ENCODE measurements around the gene HLX.

The HLX gene

GRCh38 chr1:220926146-220926545 is 46.9 kb downstream of the HLX start:
- Histone ChIP-seq H3K27me3 (replicated peaks) (no peaks in the 10 kb centered on the region), H3K4me3 (ENCODE audit: low read depth, low read length) (no peak overlapping the region), H3K36me3 (replicated peaks) (no peaks in the 10 kb centered on the region), H3K27ac (no peak overlapping the region)
- TF ChIP-seq, protein P1, sequence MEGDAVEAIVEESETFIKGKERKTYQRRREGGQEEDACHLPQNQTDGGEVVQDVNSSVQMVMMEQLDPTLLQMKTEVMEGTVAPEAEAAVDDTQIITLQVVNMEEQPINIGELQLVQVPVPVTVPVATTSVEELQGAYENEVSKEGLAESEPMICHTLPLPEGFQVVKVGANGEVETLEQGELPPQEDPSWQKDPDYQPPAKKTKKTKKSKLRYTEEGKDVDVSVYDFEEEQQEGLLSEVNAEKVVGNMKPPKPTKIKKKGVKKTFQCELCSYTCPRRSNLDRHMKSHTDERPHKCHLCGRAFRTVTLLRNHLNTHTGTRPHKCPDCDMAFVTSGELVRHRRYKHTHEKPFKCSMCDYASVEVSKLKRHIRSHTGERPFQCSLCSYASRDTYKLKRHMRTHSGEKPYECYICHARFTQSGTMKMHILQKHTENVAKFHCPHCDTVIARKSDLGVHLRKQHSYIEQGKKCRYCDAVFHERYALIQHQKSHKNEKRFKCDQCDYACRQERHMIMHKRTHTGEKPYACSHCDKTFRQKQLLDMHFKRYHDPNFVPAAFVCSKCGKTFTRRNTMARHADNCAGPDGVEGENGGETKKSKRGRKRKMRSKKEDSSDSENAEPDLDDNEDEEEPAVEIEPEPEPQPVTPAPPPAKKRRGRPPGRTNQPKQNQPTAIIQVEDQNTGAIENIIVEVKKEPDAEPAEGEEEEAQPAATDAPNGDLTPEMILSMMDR (IDR thresholded peaks at IDR 0.05; ENCODE audit: low read depth, low read length, missing control alignments) = no peak
- DNase-seq = no peak
- in situ Hi-C loops (cut with HindIII; ENCODE audit: low pct_ligation_motif_present, low sequenced_read_pairs) = no loop called here

GRCh38 chr1:220927442-220927841 is 48.2 kb downstream of the HLX start:
- TF ChIP-seq, protein P1 (IDR thresholded peaks at IDR 0.05; ENCODE audit: low read depth, low read length, missing control alignments) = no peak
- Histone ChIP-seq H3K27ac (no peak overlapping the region), H3K27me3 (replicated peaks) (no peaks in the 10 kb centered on the region), H3K36me3 (replicated peaks) (no peaks in the 10 kb centered on the region), H3K4me3 (ENCODE audit: low read depth, low read length) (no peak overlapping the region)
- no peak for DNase-seq
- in situ Hi-C loops (cut with HindIII; ENCODE audit: low pct_ligation_motif_present, low sequenced_read_pairs) = no loop called here

DNA sequence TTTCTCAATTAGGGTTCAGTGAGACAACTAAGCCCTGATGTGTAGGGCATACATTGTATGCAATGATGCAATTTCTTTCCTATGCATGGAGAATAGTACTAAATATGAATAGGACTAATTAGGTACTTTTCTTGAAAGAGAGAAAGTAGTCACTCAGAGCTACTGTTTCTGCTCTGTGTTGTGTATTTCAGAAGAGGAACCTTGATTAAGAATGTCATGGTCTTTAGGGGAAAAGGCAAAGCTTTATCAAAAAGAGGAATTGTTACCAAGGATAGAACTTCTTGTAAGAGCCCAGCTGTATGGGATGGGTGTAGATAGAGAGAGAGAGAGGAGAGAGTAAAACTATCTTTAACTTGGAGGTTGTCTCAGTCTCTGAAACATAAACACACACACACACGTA is 49.1 kb downstream of the HLX start:
- Histone ChIP-seq H3K36me3 (replicated peaks) (no peaks in the 10 kb centered on the region), H3K4me3 (ENCODE audit: low read depth, low read length) (no peak overlapping the region), H3K27ac (no peak overlapping the region), H3K27me3 (replicated peaks) (no peaks in the 10 kb centered on the region)
- TF ChIP-seq, protein P1 (IDR thresholded peaks at IDR 0.05; ENCODE audit: low read depth, low read length, missing control alignments) = no peak
- DNase-seq = no peak
- in situ Hi-C loops (cut with HindIII; ENCODE audit: low pct_ligation_motif_present, low sequenced_read_pairs) = no loop called here

- no peak overlapping the region for H3K27ac ChIP-seq
- in situ Hi-C loops (cut with HindIII; ENCODE audit: low pct_ligation_motif_present, low sequenced_read_pairs) = no loop called here
Observed at GRCh38 chr1:220928725-220929300, 49.6 kb downstream of the HLX start.

DNA sequence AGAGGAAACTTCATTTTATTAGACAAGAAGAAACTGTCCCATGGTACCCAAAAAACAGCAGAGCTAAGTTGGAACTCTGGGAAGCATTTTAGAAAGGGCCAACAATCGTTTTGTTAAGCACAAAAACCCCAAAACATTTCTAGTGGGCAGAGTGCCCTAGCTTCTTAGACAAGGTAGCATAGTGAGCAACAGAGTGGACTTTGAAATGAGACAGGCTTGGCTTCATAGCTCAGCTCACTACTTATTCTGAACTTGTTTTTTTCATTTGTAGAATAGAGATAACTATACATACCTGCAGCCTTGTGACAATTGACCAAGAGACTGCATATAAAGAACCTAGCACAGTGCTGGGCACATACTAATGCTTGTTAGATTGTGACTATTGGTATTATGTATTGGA is 50.1 kb downstream of the HLX start:
- no peaks in the 10 kb centered on the region for H3K36me3 ChIP-seq (replicated peaks)
- no peak overlapping the region for H3K27ac ChIP-seq
- TF ChIP-seq, protein P1 (IDR thresholded peaks at IDR 0.05; ENCODE audit: low read depth, low read length, missing control alignments) = no peak
- H3K27me3 ChIP-seq (replicated peaks) = no peaks in the 10 kb centered on the region
- in situ Hi-C loops (cut with HindIII; ENCODE audit: low pct_ligation_motif_present, low sequenced_read_pairs) = no loop called here
- DNase-seq = no peak
- H3K4me3 ChIP-seq (ENCODE audit: low read depth, low read length) = no peak overlapping the region

More at GRCh38 chr1:220928725-220929300, 49.6 kb downstream of the HLX start:
- Histone ChIP-seq H3K27me3 (replicated peaks) (no peaks in the 10 kb centered on the region), H3K4me3 (ENCODE audit: low read depth, low read length) (no peak overlapping the region), H3K36me3 (replicated peaks) (no peaks in the 10 kb centered on the region)
- no peak for DNase-seq
- TF ChIP-seq, protein P1 (IDR thresholded peaks at IDR 0.05; ENCODE audit: low read depth, low read length, missing control alignments) = no peak

Data from brain microvascular endothelial cell (primary cell).